HG02943 (cell line): ENCODE results near the gene SETD1B.

ENCODE experiments used
- ATAC-seq: cut with Tn5 transposase; IDR thresholded peaks from one replicate; pipeline ENCODE4 v1.9.1; 2021; ENCODE audit warnings: mild to moderate bottlenecking, low read depth, moderate library complexity; ENCODE audit not compliant: unreplicated experiment

The SETD1B gene

GRCh38 chr12:121806546-121807423, 3.0 kb downstream of the SETD1B start:
- no peak for ATAC-seq

- ATAC-seq: no peak
Observed at GRCh38 chr12:121807642-121808347, 4.0 kb downstream of the SETD1B start.

- ATAC-seq: no peak
Observed at GRCh38 chr12:121808623-121809022, 4.8 kb downstream of the SETD1B start.

GRCh38 chr12:121809712-121810116, 5.9 kb downstream of the SETD1B start:
- ATAC-seq: no peak

GRCh38 chr12:121810234-121810817, 6.5 kb downstream of the SETD1B start:
- ATAC-seq: no peak

- ATAC-seq: no peak
Observed at GRCh38 chr12:121810833-121811433, 7.1 kb downstream of the SETD1B start.

- no peak for ATAC-seq
Observed at GRCh38 chr12:121811434-121812319, 7.9 kb downstream of the SETD1B start.

GRCh38 chr12:121812320-121812871, 8.6 kb downstream of the SETD1B start:
- ATAC-seq: no peak

GRCh38 chr12:121812921-121813896, 9.4 kb downstream of the SETD1B start:
- ATAC-seq: no peak

GRCh38 chr12:121813951-121814350, 10.1 kb downstream of the SETD1B start:
- ATAC-seq: no peak

GRCh38 chr12:121814429-121815119, 10.8 kb downstream of the SETD1B start:
- ATAC-seq: no peak

GRCh38 chr12:121815263-121815662, 11.5 kb downstream of the SETD1B start:
- no peak for ATAC-seq

- no peak for ATAC-seq
Observed at GRCh38 chr12:121816925-121817647, 13.3 kb downstream of the SETD1B start.

- no peak for ATAC-seq
Observed at GRCh38 chr12:121817648-121818043, 13.8 kb downstream of the SETD1B start.

- ATAC-seq: no peak
Observed at GRCh38 chr12:121819212-121819949, 15.6 kb downstream of the SETD1B start.

- ATAC-seq: no peak
Observed at GRCh38 chr12:121820056-121820455, 16.2 kb downstream of the SETD1B start.
